Activated CD4-positive, alpha-beta T cell treated with anti-CD3 and anti-CD28 coated beads, Interleukin-2, amount 50 U/mL, for 16 hours (primary cell): ENCODE data around the gene STING1.
A peak's percentile ranks its signal among the peaks of the same experiment; 100 is the strongest.
"Not testable (repeated sequence)": the region's sequence is repeated elsewhere in the genome, so short reads cannot be mapped to it uniquely, and the experiment has no call there.

Experiments
- DNase-seq: peaks from one replicate; pipeline ENCODE4 v3.0.0-alpha.2; 2020

STING1 gene

GRCh38 chr5:139461698-139462097 is 20.9 kb downstream of the STING1 start:
- DNase-seq: no peak

- DNase-seq: no peak
Measured at GRCh38 chr5:139461176-139461575, 21.4 kb downstream of the STING1 start.

- peak; percentile 52 for DNase-seq
Measured at GRCh38 chr5:139460455-139460854, 22.1 kb downstream of the STING1 start.

- peak; percentile 52 for DNase-seq
Measured at GRCh38 chr5:139459451-139459934, 23.1 kb downstream of the STING1 start.

GRCh38 chr5:139458580-139459407 is 23.8 kb downstream of the STING1 start:
- peak; percentile 91 for DNase-seq

GRCh38 chr5:139457653-139458306 is 24.8 kb downstream of the STING1 start:
- DNase-seq: peak; percentile 55

GRCh38 chr5:139457241-139457640 is 25.3 kb downstream of the STING1 start:
- no peak for DNase-seq

GRCh38 chr5:139456776-139457175 is 25.8 kb downstream of the STING1 start:
- DNase-seq: no peak

GRCh38 chr5:139454568-139455290 is 27.8 kb downstream of the STING1 start:
- no peak for DNase-seq

GRCh38 chr5:139453683-139454567 is 28.6 kb downstream of the STING1 start:
- DNase-seq: peak; percentile 37

- no peak for DNase-seq
Measured at GRCh38 chr5:139451878-139452660, 30.5 kb downstream of the STING1 start.

- DNase-seq: no peak
Measured at GRCh38 chr5:139451176-139451575, 31.4 kb downstream of the STING1 start.

GRCh38 chr5:139446956-139447779 is 35.4 kb downstream of the STING1 start:
- DNase-seq: peak; percentile 94

- DNase-seq: no peak
Measured at GRCh38 chr5:139445325-139446170, 37.0 kb downstream of the STING1 start.

GRCh38 chr5:139443831-139444453 is 38.6 kb downstream of the STING1 start:
- peak; percentile 38 for DNase-seq

- not testable (repeated sequence) for DNase-seq
Measured at GRCh38 chr5:139440416-139440815, 42.1 kb downstream of the STING1 start.

- DNase-seq: peak; percentile 93
Measured at GRCh38 chr5:139439013-139439903, 43.3 kb downstream of the STING1 start, which contains the start of gene DNAJC18. TSS of gene DNAJC18 (minus strand) at chr5:139439525. CDS start at chr5:139439445, 80 bp downstream.

GRCh38 chr5:139438707-139439012 is 43.9 kb downstream of the STING1 start:
- no peak for DNase-seq
